Stimulated activated memory B cell treated with anti-CD40 and anti-IgM and Interleukin-4, amounts not matched to agents 10 μg/mL and 1 μg/mL and 100 μg/mL, for 72 hours (primary cell): ENCODE results near the gene TMEM134.
"Not testable (repeated sequence)": the region's sequence is repeated elsewhere in the genome, so short reads cannot be mapped to it uniquely, and the experiment has no call there.

ENCODE experiments used
- ATAC-seq: fragments of 150-1000 bp; cut with Tn5 transposase; 2 replicates; pipeline ENCODE4 v1.10.0; 2021
- H3K27ac Mint-ChIP-seq: one replicate; pipeline ENCODE4 v1.8.0; 2022; ENCODE audit warnings: mild to moderate bottlenecking, mixed read lengths
- H3K27me3 Mint-ChIP-seq: one replicate; pipeline ENCODE4 v1.8.0; 2022; ENCODE audit warnings: mixed read lengths
- H3K36me3 Mint-ChIP-seq: one replicate; pipeline ENCODE4 v1.8.0; 2022; ENCODE audit warnings: mixed read lengths
- H3K4me1 Mint-ChIP-seq: one replicate; pipeline ENCODE4 v1.8.0; 2022; ENCODE audit warnings: mixed read lengths
- H3K4me3 Mint-ChIP-seq: one replicate; pipeline ENCODE4 v1.8.0; 2022; ENCODE audit warnings: mild to moderate bottlenecking, moderate library complexity, mixed read lengths
- H3K9me3 Mint-ChIP-seq: one replicate; pipeline ENCODE4 v1.8.0; 2022; ENCODE audit warnings: mixed read lengths

Gene TMEM134

GRCh38 chr11:67468759-67469507 is at the start of gene TMEM134:
Gene TMEM134, minus strand, starts transcription at chr11:67469251. Its CDS starts 59 bp downstream, at chr11:67469192.
- peak; percentile 89 for ATAC-seq
- peak within 1 kb of the TSS; percentile 94 for H3K4me3 Mint-ChIP-seq
- no peaks in the 10 kb centered on the region for H3K9me3 Mint-ChIP-seq
- H3K27ac Mint-ChIP-seq: peak within 1 kb of the TSS; percentile 95
- peaks cover 7% of the 10 kb centered on the region for H3K36me3 Mint-ChIP-seq
- peaks cover 71% of the 10 kb centered on the region for H3K4me1 Mint-ChIP-seq
- H3K27me3 Mint-ChIP-seq: no peaks in the 10 kb centered on the region

- ATAC-seq: no peak
- Mint-ChIP-seq H3K27ac (no peak overlapping the region), H3K27me3 (peaks cover 52% of the 10 kb centered on the region), H3K4me1 (no peaks in the 10 kb centered on the region), H3K36me3 (peaks cover 5% of the 10 kb centered on the region), H3K4me3 (no peak overlapping the region), H3K9me3 (no peaks in the 10 kb centered on the region)
These were observed 48.9 kb upstream of the TMEM134 start for GRCh38 chr11:67517784-67518552.

- Mint-ChIP-seq H3K27me3 (peaks cover 46% of the 10 kb centered on the region), H3K27ac (no peak overlapping the region), H3K4me1 (no peaks in the 10 kb centered on the region), H3K9me3 (no peaks in the 10 kb centered on the region), H3K4me3 (no peak overlapping the region), H3K36me3 (peaks cover under 1% of the 10 kb centered on the region)
- no peak for ATAC-seq
These were observed 47.8 kb upstream of the TMEM134 start for GRCh38 chr11:67516806-67517205.

- no peak overlapping the region for H3K27ac Mint-ChIP-seq
- H3K27me3 Mint-ChIP-seq: peaks cover 37% of the 10 kb centered on the region
- no peak overlapping the region for H3K4me3 Mint-ChIP-seq
- H3K9me3 Mint-ChIP-seq: no peaks in the 10 kb centered on the region
- no peak for ATAC-seq
- H3K4me1 Mint-ChIP-seq: peaks cover 4% of the 10 kb centered on the region
- H3K36me3 Mint-ChIP-seq: no peaks in the 10 kb centered on the region
These were observed 45.1 kb upstream of the TMEM134 start for GRCh38 chr11:67514116-67514515.

GRCh38 chr11:67511558-67511957 is 42.5 kb upstream of the TMEM134 start:
- ATAC-seq, H3K27ac Mint-ChIP-seq, H3K4me3 Mint-ChIP-seq, H3K36me3 Mint-ChIP-seq, H3K9me3 Mint-ChIP-seq: not testable (repeated sequence)
- Mint-ChIP-seq H3K4me1 (peaks cover 21% of the 10 kb centered on the region), H3K27me3 (peaks cover 19% of the 10 kb centered on the region)

GRCh38 chr11:67510023-67510345 is 40.9 kb upstream of the TMEM134 start:
- Mint-ChIP-seq H3K36me3 (no peaks in the 10 kb centered on the region), H3K4me3 (no peak overlapping the region), H3K4me1 (peaks cover 34% of the 10 kb centered on the region), H3K27me3 (peaks cover 6% of the 10 kb centered on the region), H3K27ac (no peak overlapping the region), H3K9me3 (no peaks in the 10 kb centered on the region)
- ATAC-seq: no peak

- peak overlapping the region; percentile 75 for H3K4me3 Mint-ChIP-seq
- H3K36me3 Mint-ChIP-seq: no peaks in the 10 kb centered on the region
- H3K9me3 Mint-ChIP-seq: no peaks in the 10 kb centered on the region
- H3K27me3 Mint-ChIP-seq: no peaks in the 10 kb centered on the region
- peak overlapping the region; percentile 96 for H3K27ac Mint-ChIP-seq
- peaks cover 38% of the 10 kb centered on the region for H3K4me1 Mint-ChIP-seq
- ATAC-seq: peak; percentile 62
These were observed 39.6 kb upstream of the TMEM134 start for GRCh38 chr11:67508486-67509121.

GRCh38 chr11:67507864-67508485 is 38.9 kb upstream of the TMEM134 start, which contains the start of gene CDK2AP2:
Gene CDK2AP2, minus strand, starts transcription at chr11:67508162. Its CDS starts 80 bp downstream, at chr11:67508082.
- peak; percentile 90 for ATAC-seq
- H3K9me3 Mint-ChIP-seq: no peaks in the 10 kb centered on the region
- H3K36me3 Mint-ChIP-seq: no peaks in the 10 kb centered on the region

GRCh38 chr11:67507242-67507863 is 38.3 kb upstream of the TMEM134 start:
- Mint-ChIP-seq H3K4me3 (peak overlapping the region; percentile 75), H3K36me3 (no peaks in the 10 kb centered on the region), H3K9me3 (no peaks in the 10 kb centered on the region), H3K27me3 (no peaks in the 10 kb centered on the region), H3K27ac (peak overlapping the region; percentile 96), H3K4me1 (peaks cover 50% of the 10 kb centered on the region)
- ATAC-seq: no peak

More at GRCh38 chr11:67507864-67508485, 38.9 kb upstream of the TMEM134 start, which contains the start of gene CDK2AP2:
- H3K27ac Mint-ChIP-seq: peak within 1 kb of the TSS; percentile 96
- peak within 1 kb of the TSS; percentile 75 for H3K4me3 Mint-ChIP-seq
- no peaks in the 10 kb centered on the region for H3K27me3 Mint-ChIP-seq
- peaks cover 44% of the 10 kb centered on the region for H3K4me1 Mint-ChIP-seq

- H3K36me3 Mint-ChIP-seq: peaks cover 4% of the 10 kb centered on the region
- peak overlapping the region; percentile 88 for H3K4me3 Mint-ChIP-seq
- peaks cover 51% of the 10 kb centered on the region for H3K4me1 Mint-ChIP-seq
- H3K9me3 Mint-ChIP-seq: no peaks in the 10 kb centered on the region
- no peak for ATAC-seq
- no peaks in the 10 kb centered on the region for H3K27me3 Mint-ChIP-seq
- H3K27ac Mint-ChIP-seq: peak overlapping the region; percentile 96
These were observed 37.5 kb upstream of the TMEM134 start for GRCh38 chr11:67506426-67507051.

- no peaks in the 10 kb centered on the region for H3K27me3 Mint-ChIP-seq
- peaks cover 58% of the 10 kb centered on the region for H3K4me1 Mint-ChIP-seq
- H3K4me3 Mint-ChIP-seq: peak overlapping the region; percentile 88
- H3K27ac Mint-ChIP-seq: peak overlapping the region; percentile 96
- peak; percentile 65 for ATAC-seq
- peaks cover 11% of the 10 kb centered on the region for H3K36me3 Mint-ChIP-seq
- H3K9me3 Mint-ChIP-seq: no peaks in the 10 kb centered on the region
These were observed 36.8 kb upstream of the TMEM134 start for GRCh38 chr11:67505605-67506396.

GRCh38 chr11:67504950-67505581 is 36.0 kb upstream of the TMEM134 start, which contains the start of gene PITPNM1:
Gene PITPNM1, minus strand, starts transcription at chr11:67505363. Its CDS starts 1,183 bp downstream, at chr11:67504180.
- Mint-ChIP-seq H3K36me3 (peaks cover 18% of the 10 kb centered on the region), H3K27me3 (no peaks in the 10 kb centered on the region), H3K27ac (peak within 1 kb of the TSS; percentile 96), H3K4me1 (peaks cover 65% of the 10 kb centered on the region), H3K4me3 (peak within 1 kb of the TSS; percentile 88), H3K9me3 (no peaks in the 10 kb centered on the region)
- ATAC-seq: peak; percentile 53
